Mammary epithelial cell (primary cell): Measurements from ENCODE around the gene UNC45A.

Experiments
- CTCF ChIP-seq, 2 donors: IDR thresholded peaks in 1 of 2; conservative IDR thresholded peaks in 1 of 2; 2 replicates each; pipeline ENCODE4 v1.5.1; 2011 to 2012; ENCODE audit warnings: inconsistent platforms in 2 of 2, low read length in 2 of 2, mild to moderate bottlenecking in 2 of 2, control low read depth in 1 of 2, low read depth in 1 of 2; ENCODE audit not compliant: insufficient read depth in 1 of 2; ENCODE audit errors: extremely low read depth in 1 of 2
- EZH2 ChIP-seq: IDR thresholded peaks from 2 replicates; pipeline ENCODE4 v1.6.1; 2012; ENCODE audit warnings: low read length, inconsistent platforms, borderline replicate concordance

- TF ChIP-seq EZH2 (no peak), CTCF (conservative IDR thresholded peaks at IDR 0.05 in 1 of 2, IDR thresholded peaks at IDR 0.05 in 1 of 2; ENCODE audit: extremely low read depth in 1 of 2, insufficient read depth in 1 of 2, low read depth in 1 of 2, low read length in 2 of 2) (no peak)
Measured at GRCh38 chr15:90994059-90994416, 59.0 kb downstream of the UNC45A start.
